ENCODE data around the gene NMD3.

NMD3 gene

GRCh38 chr3:161293381-161293780 lies 72.3 kb downstream of the NMD3 start:
- H3K9ac ChIP-seq (ENCODE audit: low read length) = no peak overlapping the region
- H3K27me3 ChIP-seq (ENCODE audit: low read length) = no peaks in the 10 kb centered on the region
- H4K20me1 ChIP-seq (ENCODE audit: low read depth, low read length) = no peaks in the 10 kb centered on the region
- H3K9me3 ChIP-seq (ENCODE audit: insufficient read depth, low read length) = no peaks in the 10 kb centered on the region; the same call in 1 of the 2 replicates
- H3K36me3 ChIP-seq (ENCODE audit: low read length) = no peaks in the 10 kb centered on the region
- H3K27ac ChIP-seq (ENCODE audit: low read depth, low read length) = no peak overlapping the region
- H2AFZ ChIP-seq (ENCODE audit: low read depth, low read length, severe bottlenecking) = no peak overlapping the region
- 0 out of 2 replicates have a peak, but pooled peaks cover under 1% of the 10 kb centered on the region for H3F3A ChIP-seq (ENCODE audit: insufficient read depth)
- H3K9me2 ChIP-seq (replicated peaks; ENCODE audit: insufficient read depth, low read length) = no peaks in the 10 kb centered on the region
- H3K79me2 ChIP-seq (ENCODE audit: insufficient read depth, low read length) = no peaks in the 10 kb centered on the region
- H3K4me2 ChIP-seq (ENCODE audit: low read depth, low read length, poor library complexity, severe bottlenecking) = no peak overlapping the region
- no peak for TF ChIP-seq EZH2phosphoT487 (conservative IDR thresholded peaks at IDR 0.05; ENCODE audit: low read length)
- no peak for TF ChIP-seq CTCF (IDR thresholded peaks at IDR 0.05; ENCODE audit: insufficient read depth, low read length, poor library complexity, severe bottlenecking)
- H3K4me3 ChIP-seq (ENCODE audit: insufficient read depth, low read length, poor library complexity, severe bottlenecking) = no peak overlapping the region

- Histone ChIP-seq H3K9me3 (ENCODE audit: insufficient read depth, low read length) (peaks cover 8% of the 10 kb centered on the region; the same call in 1 of the 2 replicates), H4K20me1 (ENCODE audit: low read depth, low read length) (no peaks in the 10 kb centered on the region), H3K9me2 (replicated peaks; ENCODE audit: insufficient read depth, low read length) (no peaks in the 10 kb centered on the region), H3K27me3 (ENCODE audit: low read length) (no peaks in the 10 kb centered on the region), H3F3A (ENCODE audit: insufficient read depth) (no peaks in the 10 kb centered on the region), H3K4me3 (ENCODE audit: insufficient read depth, low read length, poor library complexity, severe bottlenecking) (no peak overlapping the region), H3K27ac (ENCODE audit: low read depth, low read length) (no peak overlapping the region), H3K79me2 (ENCODE audit: insufficient read depth, low read length) (no peaks in the 10 kb centered on the region), H3K9ac (ENCODE audit: low read length) (no peak overlapping the region), H3K36me3 (ENCODE audit: low read length) (no peaks in the 10 kb centered on the region), H2AFZ (ENCODE audit: low read depth, low read length, severe bottlenecking) (no peak overlapping the region), H3K4me2 (ENCODE audit: low read depth, low read length, poor library complexity, severe bottlenecking) (no peak overlapping the region)
- no peak for TF ChIP-seq EZH2phosphoT487 (conservative IDR thresholded peaks at IDR 0.05; ENCODE audit: low read length)
- TF ChIP-seq CTCF (IDR thresholded peaks at IDR 0.05; ENCODE audit: insufficient read depth, low read length, poor library complexity, severe bottlenecking) = no peak
Observed at GRCh38 chr3:161295325-161295724, 74.2 kb downstream of the NMD3 start.

- Histone ChIP-seq H2AFZ (ENCODE audit: low read depth, low read length, severe bottlenecking) (no peak overlapping the region), H3K27me3 (ENCODE audit: low read length) (no peaks in the 10 kb centered on the region), H3K27ac (ENCODE audit: low read depth, low read length) (no peak overlapping the region)
Observed at GRCh38 chr3:161296814-161297213, 75.7 kb downstream of the NMD3 start.

More at GRCh38 chr3:161296814-161297213, 75.7 kb downstream of the NMD3 start:
- H3F3A ChIP-seq (ENCODE audit: insufficient read depth) = no peaks in the 10 kb centered on the region
- TF ChIP-seq EZH2phosphoT487 (conservative IDR thresholded peaks at IDR 0.05; ENCODE audit: low read length) = no peak
- TF ChIP-seq CTCF (IDR thresholded peaks at IDR 0.05; ENCODE audit: insufficient read depth, low read length, poor library complexity, severe bottlenecking) = no peak
- H3K4me3 ChIP-seq (ENCODE audit: insufficient read depth, low read length, poor library complexity, severe bottlenecking) = no peak overlapping the region
- H3K4me2 ChIP-seq (ENCODE audit: low read depth, low read length, poor library complexity, severe bottlenecking) = no peak overlapping the region
- no peaks in the 10 kb centered on the region for H4K20me1 ChIP-seq (ENCODE audit: low read depth, low read length)
- no peak overlapping the region for H3K9ac ChIP-seq (ENCODE audit: low read length)
- H3K36me3 ChIP-seq (ENCODE audit: low read length) = no peaks in the 10 kb centered on the region
- no peaks in the 10 kb centered on the region for H3K9me2 ChIP-seq (replicated peaks; ENCODE audit: insufficient read depth, low read length)
- H3K9me3 ChIP-seq (ENCODE audit: insufficient read depth, low read length) = peaks cover 8% of the 10 kb centered on the region; the same call in 1 of the 2 replicates
- no peaks in the 10 kb centered on the region for H3K79me2 ChIP-seq (ENCODE audit: insufficient read depth, low read length)
